OCI-LY1 (cell line): ENCODE results near the gene CARM1.

ENCODE experiments used
- CTCF ChIP-seq: fragments of 200-600 bp; sonication (generic), shearing (Covaris generic); IDR thresholded peaks from 2 replicates; pipeline ENCODE4 v1.5.1; 2017; ENCODE audit warnings: mild to moderate bottlenecking, antibody characterized with exemption, low read length, moderate library complexity, mixed read lengths
- EZH2 ChIP-seq: fragments of 200-600 bp; sonication (generic), shearing (Covaris generic); IDR thresholded peaks from 2 replicates; pipeline ENCODE4 v1.8.0; 2017; ENCODE audit warnings: borderline replicate concordance, mixed run types, mild to moderate bottlenecking, antibody characterized with exemption, low read length, moderate library complexity, mixed read lengths

- TF ChIP-seq EZH2, result no peak
- no peak for TF ChIP-seq CTCF
Measured at GRCh38 chr19:10952809-10953208, 81.5 kb downstream of the CARM1 start.
